Body of pancreas (tissue), 4 donors: Measurements from ENCODE around the gene SULT6B1.

Experiments used
- CTCF ChIP-seq, 7 experiments: fragments of 450-650 bp in 4 of 7; fragments of 200-600 bp in 3 of 7; sonication (generic) in 3 of 7; IDR thresholded peaks; one replicate each; pipeline ENCODE4 v1.5.1; 2016 to 2019; ENCODE audit warnings: antibody characterized with exemption in 7 of 7
- POLR2A ChIP-seq, 3 donors: fragments of 450-650 bp; IDR thresholded peaks; one replicate each; pipeline ENCODE4 v1.6.1; 2016; ENCODE audit warnings: antibody characterized with exemption in 3 of 3, mild to moderate bottlenecking in 2 of 3

GRCh38 chr2:37173741-37174140 is 14.7 kb downstream of the SULT6B1 start:
- TF ChIP-seq POLR2A (IDR thresholded peaks at IDR 0.05) (no peak), CTCF (IDR thresholded peaks at IDR 0.05) (no peak)
